ENCODE measurements around the gene DHRS12. TPM values are rescaled to one million over a fixed set of nuclear protein-coding genes. Genes with fewer than 3 reads are reported as not detected.
A peak's percentile ranks its signal among the peaks of the same experiment; 100 is the strongest.

DHRS12 gene
- total RNA-seq, 1 donor from 2014 or later: 5.4 TPM

- peak; percentile 80 to 84 for DNase-seq (ENCODE audit: low read depth in 2 of 2)
Observed at GRCh38 chr13:51729866-51730553, 74.0 kb downstream of the DHRS12 start.

- DNase-seq (ENCODE audit: low read depth in 2 of 2): no peak
Observed at GRCh38 chr13:51728972-51729371, 75.0 kb downstream of the DHRS12 start.

GRCh38 chr13:51728275-51728673, 75.7 kb downstream of the DHRS12 start:
- no peak for DNase-seq (ENCODE audit: low read depth in 2 of 2)

- no peak for DNase-seq (ENCODE audit: low read depth in 2 of 2)
Observed at GRCh38 chr13:51727634-51728274, 76.2 kb downstream of the DHRS12 start.

- peak; percentile 75 to 86 for DNase-seq (ENCODE audit: low read depth in 2 of 2)
Observed at GRCh38 chr13:51726446-51727193, 77.3 kb downstream of the DHRS12 start.

- no peak for DNase-seq (ENCODE audit: low read depth in 2 of 2)
Observed at GRCh38 chr13:51724721-51725120, 79.2 kb downstream of the DHRS12 start.

- DNase-seq (ENCODE audit: low read depth in 2 of 2): no peak
Observed at GRCh38 chr13:51723529-51723928, 80.4 kb downstream of the DHRS12 start.

GRCh38 chr13:51721496-51721895, 82.5 kb downstream of the DHRS12 start:
- no peak for DNase-seq (ENCODE audit: low read depth in 2 of 2)

- DNase-seq (ENCODE audit: low read depth in 2 of 2): no peak
Observed at GRCh38 chr13:51719394-51719793, 84.6 kb downstream of the DHRS12 start.

Other genes starting within 250 kb of the DHRS12 start
- 2.6 and 4.3 TPM in 2 replicates for gene WDFY2, start 219.7 kb downstream of the DHRS12 start, total RNA-seq
- not detected in 2 replicates for gene TMEM272, start 41.0 kb upstream of the DHRS12 start, total RNA-seq
- not detected in 2 replicates for gene CCDC70, start 57.8 kb upstream of the DHRS12 start, total RNA-seq
- gene ATP7B, start 207.3 kb upstream of the DHRS12 start, total RNA-seq: 5.1 and 6.1 TPM in 2 replicates
- 11.8 and 14.2 TPM in 2 replicates for gene ALG11, start 208.2 kb upstream of the DHRS12 start, total RNA-seq
- gene UTP14C, start 220.5 kb upstream of the DHRS12 start, total RNA-seq: 7.6 and 8.6 TPM in 2 replicates

Data from dermis microvascular lymphatic vessel endothelial cell (primary cell).